ENCODE measurements around the gene CAMSAP2.
"Not testable (repeated sequence)": the region's sequence is repeated elsewhere in the genome, so short reads cannot be mapped to it uniquely, and the experiment has no call there.

The CAMSAP2 gene

DNA sequence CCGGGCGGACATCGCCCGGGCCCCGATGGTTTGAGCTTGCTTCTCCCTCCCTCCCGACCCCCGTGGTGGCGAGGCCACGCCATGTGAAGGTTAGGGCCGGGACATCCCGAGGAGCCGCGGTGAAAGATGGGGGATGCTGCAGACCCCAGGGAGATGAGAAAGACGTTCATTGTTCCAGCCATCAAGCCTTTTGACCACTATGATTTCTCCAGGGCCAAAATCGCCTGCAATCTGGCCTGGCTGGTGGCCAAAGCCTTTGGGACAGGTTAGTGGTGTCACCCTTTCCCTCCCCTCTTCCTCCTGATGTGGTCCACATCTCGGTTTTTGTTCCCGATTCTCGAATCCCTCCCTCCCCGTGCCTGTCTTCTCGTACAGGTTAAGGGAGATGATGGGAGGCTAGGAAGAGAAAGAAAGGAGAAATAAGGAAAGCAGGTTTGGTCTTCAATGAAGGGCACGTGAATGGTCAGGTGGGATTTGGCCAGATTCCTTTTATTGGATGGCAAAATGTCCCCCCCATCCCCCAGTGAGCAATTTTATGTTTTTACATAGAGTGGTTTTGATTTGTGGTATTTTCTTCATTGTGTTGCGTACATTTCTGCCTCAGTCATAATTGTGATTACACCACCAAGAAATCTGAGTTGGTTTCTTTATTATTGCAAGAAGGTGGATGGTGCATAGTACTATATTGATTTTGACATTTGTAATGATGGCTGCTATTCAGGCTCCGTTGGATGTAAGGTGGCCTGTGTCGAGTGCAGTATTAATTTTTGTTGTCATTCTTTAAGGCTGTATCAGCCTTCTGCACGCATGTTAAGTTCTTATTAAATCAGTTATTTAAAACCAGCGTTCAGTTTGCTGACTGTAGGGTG lies 1.2 kb downstream of the CAMSAP2 start:
- peak in 1 of 2 experiments; percentile 68 for DNase-seq

- DNase-seq = peak in 1 of 2 experiments; percentile 28
These were observed 2.0 kb downstream of the CAMSAP2 start for GRCh38 chr1:200740571-200741208.

DNA sequence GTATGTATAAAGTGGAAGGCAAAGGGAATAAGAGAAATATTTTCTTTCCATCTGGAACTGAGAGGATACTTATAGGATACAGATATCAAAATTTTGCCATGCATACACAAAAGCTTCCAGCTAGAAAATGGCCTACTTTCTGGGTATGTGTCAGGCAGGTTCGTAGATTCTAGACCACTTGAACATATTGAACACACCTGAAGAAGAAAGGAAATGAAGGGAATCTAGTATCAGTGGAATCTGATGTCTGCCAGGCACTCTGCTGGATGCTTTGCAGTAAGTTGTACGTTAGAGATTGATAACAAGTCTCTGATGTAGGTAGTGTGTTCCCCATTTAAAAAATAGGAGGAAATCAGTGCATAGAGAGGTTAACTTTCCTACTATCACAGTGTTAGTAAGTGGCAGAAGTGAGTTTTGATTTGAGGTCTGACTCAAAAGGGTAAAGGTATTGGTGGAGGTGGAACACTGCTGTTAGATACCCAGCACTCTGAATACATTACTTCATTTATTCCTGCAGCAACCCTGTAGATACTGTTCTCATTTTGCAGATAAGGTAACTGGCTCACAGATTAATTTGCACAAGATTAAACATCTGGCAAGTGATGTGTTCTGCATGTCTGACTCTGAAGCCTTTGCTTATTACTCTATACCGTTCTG lies 3.0 kb downstream of the CAMSAP2 start:
- DNase-seq = no peak

DNA sequence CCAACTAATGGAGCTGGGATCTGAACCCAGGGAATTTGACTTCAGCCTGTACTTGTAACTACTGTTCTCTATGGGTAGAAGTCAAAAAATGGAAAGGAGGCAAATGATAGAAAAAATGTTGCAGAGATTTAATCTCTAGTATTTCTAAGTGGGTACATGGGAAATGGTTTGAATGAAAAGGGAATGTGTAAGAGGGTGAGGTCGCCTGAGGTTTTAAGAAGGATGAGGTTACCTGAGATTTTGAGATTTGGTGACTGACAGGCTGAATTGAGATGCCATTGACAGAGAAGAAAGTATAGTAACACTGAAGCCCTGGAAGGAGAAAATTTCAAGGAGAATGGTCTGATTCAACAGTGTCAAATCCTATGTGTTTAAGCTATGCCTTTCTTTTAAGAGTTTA lies 5.5 kb downstream of the CAMSAP2 start:
- no peak for DNase-seq

DNA sequence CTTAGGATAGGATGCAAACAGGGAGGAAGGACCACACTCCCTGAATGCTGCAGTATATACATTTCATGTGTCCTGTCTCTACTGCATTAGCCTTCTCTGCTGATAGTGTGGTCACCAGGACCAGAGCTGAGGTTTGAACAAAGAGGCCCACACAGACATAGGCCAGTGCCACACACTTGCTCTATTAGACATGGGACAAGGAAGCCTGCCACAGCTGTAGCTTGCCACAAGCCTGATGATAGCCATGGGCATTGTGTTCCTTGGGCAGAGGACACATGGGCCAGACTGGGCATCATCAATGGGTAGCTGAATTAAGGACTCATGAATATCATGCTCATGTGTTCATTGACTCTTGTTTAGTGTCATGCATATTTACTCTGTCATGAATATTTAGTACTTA lies 10.4 kb downstream of the CAMSAP2 start:
- no peak for DNase-seq

- DNase-seq = not testable (repeated sequence)
These were observed 12.1 kb downstream of the CAMSAP2 start for GRCh38 chr1:200750749-200751148.

DNA sequence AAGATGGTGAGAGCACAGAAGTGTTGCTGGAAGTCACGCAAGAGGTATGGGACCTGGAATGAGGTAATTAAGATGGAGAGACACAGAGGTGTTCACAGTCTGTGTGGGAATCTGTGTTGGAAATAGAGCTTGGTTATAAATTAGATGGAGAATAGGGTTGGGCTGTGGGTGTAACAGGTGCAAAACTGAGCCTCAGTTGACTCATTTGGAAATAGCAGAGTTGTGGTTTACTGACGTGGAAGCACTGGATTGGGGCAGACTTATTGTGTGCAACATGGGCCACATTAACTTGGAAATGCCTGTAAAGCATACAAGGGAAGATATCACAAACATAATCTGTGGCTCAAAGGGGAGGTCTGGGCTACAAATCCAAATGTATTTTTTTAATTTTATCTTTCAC lies 13.0 kb downstream of the CAMSAP2 start:
- DNase-seq = no peak

DNA sequence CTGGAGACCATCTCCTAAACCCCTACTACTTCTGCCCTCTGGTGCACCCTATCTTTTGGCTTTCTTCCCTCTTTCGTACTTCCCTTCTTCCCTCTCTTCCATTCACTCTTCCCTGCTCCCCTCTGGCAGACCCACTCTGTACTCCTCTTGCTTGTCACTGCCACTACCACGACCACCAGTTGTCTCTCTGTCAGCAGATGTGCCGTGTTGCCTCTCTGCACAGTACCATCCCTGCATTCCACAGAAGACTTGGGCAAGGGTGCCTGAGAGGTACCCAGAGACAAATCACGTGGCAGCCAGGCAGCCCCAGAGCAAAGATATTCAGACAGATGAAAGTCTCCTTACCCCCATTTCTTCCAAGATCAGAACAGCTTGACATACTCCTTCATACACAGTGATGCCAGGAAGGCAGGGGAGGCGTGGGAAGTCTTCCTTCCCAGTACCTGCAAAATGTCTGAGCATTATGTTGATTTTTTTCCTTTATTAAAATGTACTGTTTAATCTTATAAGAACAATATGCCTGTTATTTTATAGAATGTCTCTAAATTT lies 15.0 kb downstream of the CAMSAP2 start:
- no peak for DNase-seq

DNA sequence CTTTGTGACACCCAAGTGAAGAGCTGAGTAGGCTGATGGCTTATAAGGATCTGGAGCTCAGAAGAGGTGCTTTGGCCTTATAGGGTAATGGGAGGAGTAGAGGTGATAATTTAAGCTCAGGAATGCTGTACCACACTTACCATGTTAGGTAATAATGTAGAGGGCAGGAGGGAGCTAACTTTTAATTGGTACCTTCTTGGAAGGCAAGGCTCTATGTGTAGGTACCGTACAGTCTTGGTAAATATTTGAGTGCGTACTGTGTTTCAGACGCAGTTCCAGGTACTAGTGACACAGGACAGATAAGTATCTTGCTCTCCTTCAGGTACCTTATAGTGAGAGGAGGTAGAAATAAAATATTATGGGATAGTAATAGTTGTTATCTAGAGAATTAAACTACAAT lies 16.8 kb downstream of the CAMSAP2 start:
- DNase-seq = no peak

- DNase-seq = no peak
These were observed 23.4 kb downstream of the CAMSAP2 start for GRCh38 chr1:200762089-200762488.

DNA sequence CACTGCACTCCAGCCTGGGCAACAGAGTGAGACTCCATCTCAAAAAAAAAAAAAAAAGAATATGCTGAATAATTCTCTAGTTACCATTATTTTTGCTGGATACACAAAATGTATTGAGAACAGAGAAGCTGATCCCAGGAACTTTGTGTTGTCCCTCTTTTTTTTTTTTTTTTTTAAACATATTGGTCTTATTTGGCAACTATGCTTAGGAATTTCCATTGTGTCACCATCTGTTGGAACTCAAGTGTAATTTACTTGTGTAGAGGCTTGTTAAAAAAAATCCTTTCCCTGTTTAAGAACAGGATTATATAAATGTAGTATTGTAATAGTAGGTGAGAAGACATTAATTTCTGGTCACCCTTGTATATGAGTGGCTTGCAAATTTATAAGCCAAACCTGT lies 28.6 kb downstream of the CAMSAP2 start:
- no peak for DNase-seq

DNA sequence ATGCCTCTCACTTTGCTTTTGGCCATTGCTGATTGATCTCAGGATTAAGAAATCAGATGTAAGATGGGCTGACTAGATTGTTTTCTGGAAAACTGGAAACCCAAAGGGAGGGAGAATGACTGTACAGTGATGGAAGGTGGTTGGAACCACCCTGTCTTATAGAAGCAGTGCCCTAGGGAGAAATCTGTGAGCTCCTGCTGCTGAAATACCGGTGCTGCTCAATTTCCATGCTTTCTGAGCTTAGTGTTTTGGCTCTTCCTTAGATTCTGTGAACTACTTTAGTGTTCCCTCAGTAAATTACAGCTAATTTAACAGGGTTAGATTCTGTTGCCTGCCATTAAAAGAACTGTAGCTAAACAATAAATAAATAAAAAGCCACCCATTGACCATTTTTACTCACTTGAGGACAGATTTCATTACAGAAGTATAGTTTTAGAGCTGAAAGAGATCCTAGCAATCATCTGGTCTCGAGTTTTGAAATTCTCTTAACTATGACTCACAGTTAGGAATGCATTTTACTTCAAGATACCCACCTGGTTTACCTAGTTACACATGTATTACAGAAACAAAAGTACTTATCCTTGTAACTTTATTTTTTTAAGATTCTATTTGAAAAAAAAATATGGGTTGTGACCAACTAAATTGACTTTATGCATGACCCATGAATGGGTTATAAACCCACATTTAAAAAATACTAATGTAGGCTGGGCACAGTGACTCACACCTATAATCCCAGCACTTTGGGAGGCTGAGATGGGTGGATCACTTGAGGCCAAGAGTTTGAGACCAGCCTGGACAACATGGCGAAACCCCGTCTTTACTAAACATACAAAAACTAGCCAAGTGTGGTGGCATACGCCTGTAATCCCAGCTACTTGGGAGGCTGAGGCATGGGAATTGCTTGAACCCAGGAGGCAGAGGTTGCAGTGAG lies 33.2 kb downstream of the CAMSAP2 start:
- no peak for DNase-seq

DNA sequence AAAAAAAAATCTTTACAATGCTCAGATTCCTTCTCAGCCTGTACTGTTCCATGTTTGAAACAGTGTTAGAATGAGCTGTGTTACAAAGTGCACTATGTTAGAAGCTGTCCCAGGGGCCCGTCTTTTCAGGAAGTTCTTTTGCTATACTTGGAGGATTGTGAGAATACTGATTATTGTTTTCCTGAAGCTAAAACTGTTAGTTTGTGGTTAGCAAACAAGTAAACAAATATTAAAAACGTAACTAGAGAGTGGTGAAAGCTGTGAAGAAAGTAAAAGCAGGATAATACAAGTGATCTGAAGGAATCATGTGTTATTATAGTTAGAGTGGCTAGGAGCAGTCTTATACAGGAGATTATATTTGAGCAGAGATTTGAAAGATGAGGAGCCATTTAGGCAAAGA lies 35.6 kb downstream of the CAMSAP2 start:
- DNase-seq = no peak

GRCh38 chr1:200774735-200775444 lies 36.2 kb downstream of the CAMSAP2 start:
- DNase-seq = no peak

DNA sequence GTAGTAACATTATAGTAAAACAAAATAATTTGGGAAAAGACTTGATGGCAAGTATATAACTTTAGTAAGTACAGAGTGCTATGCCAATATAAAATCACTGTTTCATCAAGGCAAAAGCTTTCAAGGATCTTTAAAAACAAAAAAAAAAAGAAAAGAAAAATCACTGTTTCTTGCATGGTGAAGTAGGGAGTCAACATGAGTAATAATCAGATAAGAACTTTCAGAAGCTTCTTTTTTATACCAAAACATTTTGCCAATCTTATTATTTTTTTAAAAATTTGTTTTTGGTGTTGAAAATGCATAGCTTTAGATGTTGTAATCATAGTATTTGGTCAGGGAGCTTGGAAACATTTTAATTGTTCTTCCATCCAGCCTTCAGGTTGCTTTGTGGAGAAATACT lies 37.2 kb downstream of the CAMSAP2 start:
- DNase-seq = no peak

- no peak for DNase-seq
These were observed 38.3 kb downstream of the CAMSAP2 start for GRCh38 chr1:200776949-200777348.

- DNase-seq = no peak
These were observed 40.1 kb downstream of the CAMSAP2 start for GRCh38 chr1:200778766-200779165.

DNA sequence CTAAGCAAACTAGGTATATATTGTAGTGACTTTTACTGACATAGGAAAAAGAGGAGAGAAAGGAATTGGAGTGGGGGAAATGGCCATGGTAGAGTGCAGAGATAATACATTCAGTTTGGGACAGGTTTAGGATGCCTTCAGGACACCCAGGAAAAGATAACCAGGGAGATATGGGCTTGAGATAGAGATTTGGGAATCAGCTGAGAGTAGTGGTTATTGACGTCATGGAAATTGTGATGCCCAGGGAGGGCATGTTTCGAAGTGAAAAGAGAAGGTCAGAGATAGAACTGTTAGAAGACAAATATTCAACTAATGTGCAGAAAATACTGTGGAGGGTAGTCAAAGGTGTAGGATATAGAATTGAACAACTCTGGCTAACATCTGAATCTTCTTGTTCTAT lies 40.6 kb downstream of the CAMSAP2 start:
- DNase-seq = no peak

GRCh38 chr1:200780545-200781369 lies 42.1 kb downstream of the CAMSAP2 start:
- DNase-seq = no peak

DNA sequence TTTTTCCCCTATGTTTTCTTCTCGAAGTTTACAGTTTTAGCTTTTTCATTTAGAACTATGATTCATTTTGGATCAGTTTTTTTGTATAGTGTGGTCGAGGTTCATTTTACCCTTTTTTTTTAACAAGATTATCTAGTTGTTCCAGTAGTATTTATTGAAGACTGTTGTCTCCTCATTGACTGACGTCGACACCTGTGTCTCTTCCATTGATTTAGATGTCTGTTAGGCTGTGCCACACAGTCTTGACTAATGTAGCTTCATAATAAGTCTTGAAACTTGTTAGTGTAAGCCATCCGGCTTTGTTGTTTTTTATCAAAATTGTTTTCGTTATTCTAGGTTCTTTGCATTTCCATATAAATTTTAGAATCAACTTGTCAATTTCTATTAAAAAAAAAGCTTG lies 45.2 kb downstream of the CAMSAP2 start:
- DNase-seq = no peak

- DNase-seq = no peak
These were observed 45.9 kb downstream of the CAMSAP2 start for GRCh38 chr1:200784576-200784975.

All from NCI-H2081 (cell line).